COLO829 (cell line): ENCODE measurements around the gene DTHD1.

Source experiments
- DNase-seq: peaks from one replicate; pipeline ENCODE4 v3.0.0; 2012; ENCODE audit warnings: low spot score

Gene DTHD1

DNA sequence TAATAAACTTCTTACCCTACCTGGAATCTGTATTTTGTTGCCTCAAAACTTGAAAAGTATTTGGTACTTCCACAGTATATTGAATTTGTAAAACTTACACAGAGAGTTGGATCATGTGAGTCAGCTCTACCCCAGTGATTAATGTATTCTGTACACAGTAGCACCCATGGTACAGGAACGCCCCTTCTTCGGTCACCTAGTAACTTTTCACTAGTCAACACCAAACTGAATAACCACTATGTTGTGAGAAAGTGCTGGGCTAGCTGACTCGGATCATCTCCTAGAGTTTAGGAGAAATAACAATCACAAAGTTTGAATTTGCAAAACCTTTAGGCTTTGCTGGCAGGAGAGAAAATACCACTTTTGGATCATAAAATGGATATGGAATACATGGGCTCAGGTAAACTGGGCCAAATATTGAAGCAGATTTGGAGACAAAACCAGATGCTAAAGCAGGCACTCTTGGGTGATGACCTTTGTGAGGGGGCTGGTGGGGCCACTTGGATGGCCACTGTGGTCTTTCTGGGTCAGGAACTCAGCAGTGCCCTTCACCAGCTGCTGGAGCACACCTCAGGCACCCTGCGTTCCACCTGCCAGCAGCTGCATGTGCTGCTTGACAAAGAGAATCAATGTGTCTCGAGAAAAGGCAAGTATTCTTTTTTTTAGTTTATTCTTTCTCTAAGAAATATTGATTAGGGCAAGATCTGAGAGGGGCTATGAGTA is at the start of gene DTHD1:
TSS of gene DTHD1 (plus strand) at position 233 of the 723 bp plus-strand sequence. CDS start at position 376, 143 bp downstream.
- DNase-seq = no peak

DNA sequence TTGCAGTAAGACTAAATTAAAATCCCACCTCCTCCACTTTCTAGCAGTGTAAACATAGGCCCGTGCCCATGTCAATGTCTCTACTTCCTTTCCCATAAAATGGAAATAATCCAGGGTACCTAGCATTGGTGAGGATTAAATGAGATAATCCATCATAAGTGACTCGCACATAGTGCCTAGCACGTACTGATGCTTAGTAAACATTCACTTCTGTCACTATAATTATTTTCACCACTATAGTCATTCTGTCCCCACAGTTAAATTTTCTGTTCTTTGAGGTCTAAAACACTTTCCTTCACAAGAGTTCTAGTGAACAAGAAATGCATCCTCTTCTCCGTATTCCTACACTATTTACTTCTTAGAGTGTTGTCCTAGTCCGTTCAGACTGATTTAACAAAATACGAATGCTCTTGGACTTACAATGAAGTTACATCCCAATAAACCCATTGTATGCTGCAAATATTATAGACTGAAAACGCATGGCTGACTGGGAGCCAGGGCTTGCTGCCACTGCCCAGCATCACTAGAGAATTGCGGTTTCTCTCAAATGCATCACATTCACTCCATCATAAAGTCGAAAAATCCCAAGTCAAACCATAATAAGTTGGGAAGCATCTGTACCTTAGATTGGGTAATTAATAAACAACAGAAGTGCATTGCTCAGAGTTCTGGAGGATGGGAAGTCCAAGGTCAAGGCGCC is 47.7 kb upstream of the DTHD1 start:
- no peak for DNase-seq

DNA sequence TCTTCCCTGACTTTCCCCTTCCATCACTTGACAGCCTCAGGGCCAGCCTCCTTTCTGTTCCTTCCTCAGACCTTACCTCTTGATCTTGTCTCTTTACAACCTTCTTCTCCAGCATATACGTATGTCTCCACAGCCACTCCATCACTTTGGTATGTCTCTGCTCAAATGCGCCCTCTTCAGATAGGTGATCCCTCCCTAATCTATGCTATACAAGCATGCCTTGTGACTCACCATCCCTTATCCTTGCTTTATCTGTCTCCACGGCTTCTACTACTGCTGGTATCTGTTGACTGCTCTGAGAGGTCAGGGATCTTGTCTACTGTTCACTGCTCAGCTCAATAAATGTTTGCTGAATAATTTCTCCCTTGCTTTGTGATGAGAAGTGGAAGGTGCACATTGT is 46.1 kb upstream of the DTHD1 start:
- no peak for DNase-seq

- no peak for DNase-seq
Measured at GRCh38 chr4:36236159-36236558, 45.3 kb upstream of the DTHD1 start.

DNA sequence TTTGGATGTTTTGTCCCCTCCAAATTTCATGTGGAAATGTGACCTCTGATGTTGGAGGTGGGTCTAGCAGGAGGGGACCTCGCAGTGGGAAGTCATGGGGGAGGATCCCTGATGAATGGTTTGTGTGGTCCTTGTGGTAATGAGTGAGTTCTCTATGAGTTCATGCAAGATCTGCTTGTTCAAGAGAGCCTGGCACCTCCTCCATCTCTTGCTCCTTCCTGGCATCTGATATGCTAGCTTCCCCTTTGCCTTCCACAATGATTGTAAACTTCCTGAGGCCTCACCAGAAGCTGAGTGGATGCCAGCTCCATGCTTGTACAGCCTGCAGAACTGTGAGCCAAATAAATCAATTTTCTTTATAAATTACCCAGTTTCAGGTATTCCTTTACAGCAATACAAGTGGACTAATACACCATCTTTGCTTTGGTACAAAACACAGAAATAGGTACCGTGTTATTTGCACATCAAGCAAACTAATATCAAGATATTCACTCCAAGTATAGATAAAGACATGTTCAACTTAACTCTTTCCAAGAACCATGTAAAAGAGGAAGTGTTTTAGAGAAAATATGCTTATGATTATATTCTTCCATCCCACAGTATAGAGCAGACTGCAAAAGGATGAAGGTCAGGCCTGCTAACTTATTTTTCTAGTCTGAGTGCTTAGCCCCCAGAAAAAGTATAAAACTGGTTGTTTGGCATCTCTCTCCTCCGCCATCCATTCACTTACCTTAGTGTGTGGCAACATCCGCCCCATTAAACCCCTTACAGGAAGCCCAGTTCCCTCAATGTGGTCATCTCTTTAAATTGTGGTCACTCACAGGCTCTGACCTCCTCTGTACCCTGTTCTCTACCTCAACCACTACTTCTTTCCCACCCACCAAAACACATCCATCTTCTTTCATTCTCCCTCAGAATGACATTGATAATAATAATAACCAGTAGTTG is 43.8 kb upstream of the DTHD1 start:
- no peak for DNase-seq

DNA sequence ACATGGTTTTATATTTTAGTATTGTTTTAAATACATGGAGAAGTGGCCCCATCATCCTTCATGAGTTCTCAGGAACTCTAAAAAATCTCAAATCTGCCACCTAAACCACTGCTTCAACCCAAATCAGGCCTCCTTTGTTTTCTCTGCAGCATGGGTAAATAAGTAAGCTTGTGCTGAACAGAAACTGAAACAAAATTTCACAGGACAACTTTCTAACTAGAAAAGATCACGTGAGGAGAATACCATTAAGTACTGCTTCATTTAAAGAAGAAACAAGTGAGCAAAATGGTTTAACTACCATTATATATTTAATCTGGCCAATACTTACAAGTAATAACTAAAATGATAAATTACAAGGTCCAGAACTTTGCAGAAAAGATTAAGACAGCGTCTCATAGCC is 39.6 kb upstream of the DTHD1 start:
- DNase-seq = peak; percentile 19

GRCh38 chr4:36242629-36243354 is 38.6 kb upstream of the DTHD1 start:
- DNase-seq = no peak

DNA sequence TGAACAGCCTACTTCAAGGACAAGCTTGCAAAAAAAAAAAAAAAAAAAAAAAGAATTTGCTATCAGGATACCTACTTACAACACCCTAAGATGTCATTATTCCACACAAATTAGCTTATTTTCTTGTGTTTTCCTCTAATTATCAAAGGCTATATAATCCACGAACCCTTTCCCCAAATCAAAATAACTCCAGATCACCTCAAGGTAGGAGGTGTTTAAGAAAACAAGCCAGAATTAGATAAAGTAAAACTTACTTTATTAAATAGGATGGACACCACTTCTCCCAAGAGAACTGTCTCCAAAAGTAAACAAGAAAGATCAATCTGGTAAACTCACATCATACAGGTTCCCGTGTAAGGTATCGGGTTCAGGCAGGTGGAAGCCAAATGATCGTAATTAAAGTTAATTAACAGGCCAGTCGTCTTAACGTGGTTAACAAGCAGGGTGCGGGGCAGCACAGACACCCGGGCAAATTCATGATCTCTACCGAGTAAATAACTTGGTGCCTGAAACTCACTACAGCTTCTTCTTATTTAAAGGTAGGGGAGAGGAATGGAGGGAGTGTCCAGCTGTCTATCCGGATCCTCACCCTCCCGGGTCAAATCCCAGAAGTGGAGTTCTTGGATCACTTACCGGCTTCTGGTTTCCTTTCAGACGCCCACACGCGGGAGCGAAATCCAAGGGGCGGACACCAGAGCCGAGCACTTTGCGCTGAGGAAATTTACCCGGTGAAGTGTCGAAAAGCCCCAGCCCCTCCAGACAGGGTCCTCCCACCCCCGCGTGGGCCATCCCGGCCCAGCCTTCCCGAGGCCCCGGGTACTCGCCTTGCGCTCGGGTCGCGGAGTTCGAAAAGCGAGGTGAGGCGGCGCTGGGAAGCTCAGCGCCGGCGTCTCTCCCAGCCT is 37.8 kb upstream of the DTHD1 start:
- DNase-seq = peak; percentile 21

DNA sequence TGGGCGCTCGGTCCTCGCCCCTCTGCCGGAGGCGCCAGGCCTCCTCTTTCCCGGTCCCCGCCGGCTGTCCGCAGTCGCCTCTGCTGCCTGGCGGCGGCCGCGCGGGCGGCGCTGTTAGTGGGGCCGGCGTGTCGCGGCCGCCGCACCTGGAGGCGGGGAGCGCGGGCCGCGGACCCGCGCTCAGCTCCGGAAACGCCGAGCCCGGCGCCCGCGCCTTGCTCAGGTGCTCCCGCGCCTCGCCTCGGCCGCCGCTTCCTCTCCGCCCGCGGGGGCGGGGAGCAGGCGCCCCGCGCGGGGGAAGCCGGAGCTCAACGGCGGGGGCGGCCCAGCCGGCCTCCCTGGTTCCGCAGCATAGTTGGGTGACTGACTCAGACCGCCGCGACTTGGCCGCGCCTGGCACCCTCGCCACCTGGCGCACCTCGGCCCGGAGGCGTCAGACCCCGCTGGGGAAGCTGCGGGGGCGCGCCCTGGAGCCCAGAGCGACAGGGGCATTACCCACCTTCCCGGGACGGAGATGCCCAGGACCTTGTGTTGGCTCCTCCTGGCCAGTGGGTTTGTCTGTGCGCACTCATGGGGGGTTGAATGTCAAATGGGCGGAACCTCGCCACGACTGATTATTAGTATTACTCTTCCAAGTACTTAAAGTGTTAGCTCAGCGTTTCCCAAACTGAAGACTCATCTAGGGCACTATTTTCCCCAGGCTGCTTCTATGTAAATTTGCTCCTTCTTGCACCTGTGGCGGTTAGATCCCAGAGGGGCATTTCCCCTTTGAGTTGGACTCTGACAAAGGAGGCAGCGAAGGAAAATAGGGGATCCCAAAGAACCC is 36.9 kb upstream of the DTHD1 start, which contains the start of gene ARAP2:
TSS of gene ARAP2 (minus strand) at position 258 of the 826 bp plus-strand sequence. CDS start 15,028 bp downstream, outside the sequence.
- peak; percentile 3 for DNase-seq

GRCh38 chr4:36249610-36250009 is 31.8 kb upstream of the DTHD1 start:
- no peak for DNase-seq

GRCh38 chr4:36251983-36252382 is 29.4 kb upstream of the DTHD1 start:
- no peak for DNase-seq

DNA sequence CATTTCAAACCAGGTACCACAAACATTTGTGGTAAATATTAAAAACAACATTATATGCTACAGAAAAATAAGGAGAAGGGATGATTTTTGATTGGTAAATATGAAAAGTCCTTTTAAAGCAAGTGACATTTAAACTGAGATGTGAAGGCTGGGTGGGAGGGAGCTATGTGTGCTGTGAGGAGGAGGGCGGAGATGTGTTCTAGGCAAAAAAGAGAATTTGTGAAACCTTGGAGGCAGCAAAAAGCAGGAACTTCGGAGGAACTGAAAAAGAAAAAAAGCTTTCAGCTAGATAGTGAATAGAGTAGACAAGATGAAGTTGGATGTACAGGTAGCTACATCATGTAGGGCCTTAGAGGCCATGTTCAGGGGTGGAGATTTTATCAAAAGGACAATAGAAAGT is 27.0 kb upstream of the DTHD1 start:
- DNase-seq = no peak

DNA sequence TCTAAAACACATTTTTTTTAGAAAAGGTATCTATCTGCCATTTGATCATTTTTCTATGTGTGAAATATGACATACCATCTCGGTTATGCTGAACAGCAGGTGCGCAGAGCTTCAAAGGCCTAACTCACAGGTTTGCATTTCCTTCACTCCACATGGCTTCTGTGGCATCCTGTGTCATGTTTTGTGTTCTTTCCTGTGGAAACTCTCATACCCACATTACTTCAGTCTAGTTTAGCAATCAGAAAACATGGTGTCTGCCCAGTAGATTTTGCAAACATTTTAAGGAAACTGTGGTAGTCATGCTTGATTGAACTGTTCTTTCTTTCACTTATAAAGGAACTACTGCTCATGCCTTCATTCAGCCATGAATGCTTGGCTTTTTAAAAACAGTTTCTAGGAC is 25.8 kb upstream of the DTHD1 start:
- DNase-seq = no peak

GRCh38 chr4:36256398-36256891 is 25.0 kb upstream of the DTHD1 start:
- DNase-seq = no peak

DNA sequence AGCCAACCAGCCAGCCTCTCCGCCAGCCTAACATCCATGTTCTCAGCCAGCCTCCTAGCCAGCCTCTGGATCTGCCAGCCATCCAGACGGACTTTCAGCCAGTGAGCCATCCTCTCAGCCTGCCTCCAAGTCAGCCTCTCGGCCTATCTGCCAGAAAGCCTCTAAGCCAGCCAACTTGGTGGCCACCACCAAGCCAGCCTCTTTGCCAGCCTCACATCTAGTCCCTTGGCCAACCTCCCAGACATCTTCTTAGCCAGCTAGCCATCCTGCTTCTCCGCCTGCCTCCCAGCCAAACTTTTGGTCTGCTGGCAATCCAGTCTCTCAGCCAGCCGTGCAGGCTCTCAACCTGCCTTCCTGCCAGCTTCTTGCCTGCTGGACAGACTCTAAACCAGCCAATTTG is 20.7 kb upstream of the DTHD1 start:
- DNase-seq = no peak

GRCh38 chr4:36264207-36264826 is 17.1 kb upstream of the DTHD1 start:
- DNase-seq = no peak

- peak; percentile 38 for DNase-seq
Measured at GRCh38 chr4:36267486-36268268, 13.7 kb upstream of the DTHD1 start.

GRCh38 chr4:36269101-36269500 is 12.3 kb upstream of the DTHD1 start:
- DNase-seq = no peak
